Adipocyte (in vitro differentiated cells): ENCODE measurements around the gene XYLB.
"Not testable (repeated sequence)": the region's sequence is repeated elsewhere in the genome, so short reads cannot be mapped to it uniquely, and the experiment has no call there.

ENCODE experiments used
- DNase-seq: peaks from one replicate; pipeline ENCODE4 v3.0.0-alpha.2; 2015; ENCODE audit warnings: low read depth
- H3K27me3 ChIP-seq: replicated peaks from 2 replicates; pipeline ENCODE4 v1.7.0; 2013; ENCODE audit warnings: mild to moderate bottlenecking, low read length, moderate library complexity; ENCODE audit not compliant: control insufficient read depth, insufficient read depth
- H3K36me3 ChIP-seq: 2 replicates; pipeline ENCODE4 v1.7.0; 2013; ENCODE audit warnings: low read length, mild to moderate bottlenecking, moderate library complexity; ENCODE audit not compliant: control insufficient read depth, insufficient read depth, severe bottlenecking
- H3K4me1 ChIP-seq: 2 replicates; pipeline ENCODE4 v1.7.0; 2013; ENCODE audit warnings: mild to moderate bottlenecking, low read length, moderate library complexity; ENCODE audit not compliant: control insufficient read depth, insufficient read depth
- H3K4me3 ChIP-seq: 2 replicates; pipeline ENCODE4 v1.7.0; 2013; ENCODE audit warnings: mild to moderate bottlenecking, low read length, moderate library complexity
- H3K9ac ChIP-seq: 2 replicates; pipeline ENCODE4 v1.7.0; 2013; ENCODE audit warnings: mild to moderate bottlenecking, low read length, moderate library complexity
- H3K9me3 ChIP-seq: 2 replicates; pipeline ENCODE4 v1.7.0; 2013; ENCODE audit warnings: mild to moderate bottlenecking, low read length, moderate library complexity; ENCODE audit not compliant: control insufficient read depth

Gene XYLB

DNA sequence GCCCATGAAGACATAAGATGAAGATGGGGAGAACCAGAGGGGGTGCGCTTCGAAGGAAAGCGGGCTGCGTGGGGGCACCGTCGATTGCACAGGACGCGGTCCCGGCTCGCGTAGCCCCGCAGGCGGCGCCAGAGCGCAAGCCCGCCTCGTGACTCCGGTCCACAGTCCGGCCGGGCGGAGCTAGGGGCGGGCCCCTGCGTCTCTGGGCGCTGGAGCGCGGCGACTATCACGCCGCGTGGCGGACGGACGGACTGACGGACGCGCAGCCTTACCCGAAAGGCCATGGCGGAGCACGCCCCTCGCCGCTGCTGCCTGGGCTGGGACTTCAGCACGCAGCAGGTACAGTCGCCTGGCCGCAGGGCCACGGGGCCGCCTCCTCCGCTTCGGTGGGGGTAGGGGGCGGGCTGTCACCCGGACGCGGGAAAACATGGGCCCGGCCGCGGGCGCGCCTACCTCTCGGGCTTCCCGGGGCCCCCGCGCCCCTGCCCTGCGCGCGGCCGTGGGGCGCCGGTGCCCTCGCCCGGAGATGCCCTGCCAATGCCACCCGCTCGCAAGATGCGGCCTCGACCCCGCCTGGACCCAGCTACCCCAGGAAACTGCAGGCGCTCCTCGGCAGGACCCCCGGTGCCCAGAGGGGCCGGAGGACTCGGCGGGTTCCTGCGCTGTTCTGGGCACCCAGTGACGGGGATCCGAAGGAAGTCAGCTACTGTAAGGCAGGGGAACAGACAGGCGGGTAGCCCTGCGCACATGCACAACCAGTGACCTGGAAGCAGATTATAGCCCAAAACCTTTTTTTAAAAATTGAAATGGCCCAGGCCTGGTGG lies at the start of gene XYLB:
Gene XYLB (plus strand): TSS at position 199 of the 824 bp plus-strand sequence. CDS start 84 bp downstream, at position 283.
- H3K9ac ChIP-seq = peak within 1 kb of the TSS; percentile 88
- peak; percentile 96 for DNase-seq
- H3K9me3 ChIP-seq = no peaks in the 10 kb centered on the region
- peaks cover 21% of the 10 kb centered on the region for H3K4me1 ChIP-seq
- no peaks in the 10 kb centered on the region for H3K36me3 ChIP-seq
- peak within 1 kb of the TSS; percentile 85 for H3K4me3 ChIP-seq
- no peaks in the 10 kb centered on the region for H3K27me3 ChIP-seq

- H3K9me3 ChIP-seq, H3K4me3 ChIP-seq, H3K9ac ChIP-seq, H3K36me3 ChIP-seq, H3K27me3 ChIP-seq, DNase-seq, H3K4me1 ChIP-seq: not testable (repeated sequence)
Measured at GRCh38 chr3:38297053-38297452, 49.5 kb upstream of the XYLB start.

- no peak for DNase-seq
- Histone ChIP-seq H3K27me3 (no peaks in the 10 kb centered on the region), H3K4me3 (no peak overlapping the region)
Measured at GRCh38 chr3:38297537-38297936, 49.0 kb upstream of the XYLB start.

GRCh38 chr3:38297947-38298711 lies 48.5 kb upstream of the XYLB start:
- peak; percentile 32 for DNase-seq

More at GRCh38 chr3:38297537-38297936, 49.0 kb upstream of the XYLB start:
- H3K4me1 ChIP-seq = no peaks in the 10 kb centered on the region
- no peaks in the 10 kb centered on the region for H3K36me3 ChIP-seq
- no peak overlapping the region for H3K9ac ChIP-seq
- H3K9me3 ChIP-seq = no peaks in the 10 kb centered on the region

GRCh38 chr3:38306941-38307340 lies 39.6 kb upstream of the XYLB start:
- Histone ChIP-seq H3K9ac (no peak overlapping the region), H3K27me3 (peaks cover 23% of the 10 kb centered on the region), H3K9me3 (peaks cover 4% of the 10 kb centered on the region), H3K4me3 (no peak overlapping the region), H3K36me3 (peaks cover 3% of the 10 kb centered on the region), H3K4me1 (no peaks in the 10 kb centered on the region)
- no peak for DNase-seq

More at GRCh38 chr3:38297947-38298711, 48.5 kb upstream of the XYLB start:
- Histone ChIP-seq H3K4me1 (no peaks in the 10 kb centered on the region), H3K27me3 (no peaks in the 10 kb centered on the region), H3K36me3 (no peaks in the 10 kb centered on the region), H3K9me3 (no peaks in the 10 kb centered on the region), H3K9ac (no peak overlapping the region), H3K4me3 (no peak overlapping the region)

- Histone ChIP-seq H3K9me3 (peaks cover 4% of the 10 kb centered on the region), H3K9ac (no peak overlapping the region), H3K4me1 (no peaks in the 10 kb centered on the region), H3K36me3 (peaks cover 3% of the 10 kb centered on the region), H3K4me3 (no peak overlapping the region), H3K27me3 (peaks cover 23% of the 10 kb centered on the region)
- no peak for DNase-seq
Measured at GRCh38 chr3:38307599-38307998, 39.0 kb upstream of the XYLB start.

GRCh38 chr3:38308456-38308855 lies 38.1 kb upstream of the XYLB start:
- H3K4me1 ChIP-seq = no peaks in the 10 kb centered on the region
- no peak overlapping the region for H3K9ac ChIP-seq
- H3K27me3 ChIP-seq = peaks cover 23% of the 10 kb centered on the region
- H3K36me3 ChIP-seq = peaks cover 3% of the 10 kb centered on the region
- DNase-seq = no peak
- H3K4me3 ChIP-seq = no peak overlapping the region
- H3K9me3 ChIP-seq = peaks cover 4% of the 10 kb centered on the region

DNA sequence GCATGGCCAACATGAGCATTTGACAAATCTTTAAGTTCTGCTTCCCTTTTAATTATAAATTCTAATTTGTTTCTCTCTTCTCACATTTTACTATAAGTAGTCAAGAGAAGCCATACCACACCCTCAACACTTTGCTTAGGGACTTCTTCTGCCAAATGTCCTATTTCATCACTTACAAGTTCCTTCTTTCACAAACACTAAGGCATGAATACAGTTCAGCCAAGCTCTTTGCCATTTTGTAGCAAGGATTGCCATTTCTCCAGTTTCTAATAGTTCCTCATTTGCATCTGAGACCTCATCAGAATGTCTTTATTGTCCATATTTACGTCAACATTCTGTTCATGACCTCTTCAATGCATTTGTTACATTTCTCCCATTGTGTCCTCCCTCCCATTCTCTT lies 35.1 kb upstream of the XYLB start:
- H3K9ac ChIP-seq = no peak overlapping the region
- DNase-seq = no peak
- no peaks in the 10 kb centered on the region for H3K4me1 ChIP-seq
- no peaks in the 10 kb centered on the region for H3K36me3 ChIP-seq
- no peak overlapping the region for H3K4me3 ChIP-seq
- peaks cover 20% of the 10 kb centered on the region for H3K27me3 ChIP-seq
- peaks cover 4% of the 10 kb centered on the region for H3K9me3 ChIP-seq

DNA sequence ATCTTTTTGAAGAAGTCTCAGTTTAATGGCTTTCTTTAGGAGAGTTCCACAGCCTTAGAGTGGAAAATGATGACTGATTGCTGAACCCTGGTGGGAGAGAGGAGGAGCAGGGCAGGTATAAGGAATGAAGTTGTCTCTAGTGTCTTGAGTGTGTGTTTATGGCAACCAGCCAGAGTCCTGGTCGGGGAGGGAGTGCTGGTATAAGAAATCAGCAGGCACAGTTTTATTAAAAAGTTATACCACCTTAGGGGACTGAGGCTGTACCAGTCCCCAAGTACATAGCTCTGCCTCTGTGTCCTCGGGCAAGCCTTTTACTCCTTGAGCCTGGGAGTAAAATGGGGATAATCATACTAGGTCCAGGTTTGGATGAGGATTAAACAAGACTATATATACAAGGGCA lies 34.6 kb upstream of the XYLB start:
- Histone ChIP-seq H3K9me3 (peaks cover 4% of the 10 kb centered on the region), H3K4me1 (no peaks in the 10 kb centered on the region), H3K27me3 (peaks cover 16% of the 10 kb centered on the region), H3K9ac (no peak overlapping the region), H3K36me3 (no peaks in the 10 kb centered on the region), H3K4me3 (no peak overlapping the region)
- DNase-seq = no peak

DNA sequence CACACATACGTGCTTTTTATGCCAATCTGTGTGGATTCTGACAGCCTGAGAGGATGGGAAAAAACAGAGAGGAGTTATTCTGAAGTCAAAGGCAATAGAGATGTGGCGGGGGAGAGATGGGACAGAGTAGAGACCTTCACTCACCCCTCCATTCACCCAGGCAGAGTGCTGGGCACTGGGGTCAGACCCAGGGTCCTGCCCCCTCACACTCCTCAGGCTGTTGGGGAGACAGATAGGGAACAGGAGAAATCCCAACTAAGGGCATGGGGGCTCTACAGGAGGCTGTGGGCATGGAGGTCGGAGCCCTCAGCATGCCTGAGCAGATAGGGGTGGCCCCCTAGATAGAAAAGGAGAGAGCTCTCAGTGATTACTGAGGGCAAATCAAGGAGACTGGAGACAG lies 34.2 kb upstream of the XYLB start:
- Histone ChIP-seq H3K27me3 (peaks cover 14% of the 10 kb centered on the region), H3K9ac (no peak overlapping the region), H3K4me1 (no peaks in the 10 kb centered on the region), H3K36me3 (no peaks in the 10 kb centered on the region), H3K4me3 (no peak overlapping the region), H3K9me3 (peaks cover 4% of the 10 kb centered on the region)
- no peak for DNase-seq

- Histone ChIP-seq H3K36me3 (no peaks in the 10 kb centered on the region), H3K9ac (no peak overlapping the region), H3K4me3 (no peak overlapping the region), H3K9me3 (peaks cover 4% of the 10 kb centered on the region), H3K4me1 (no peaks in the 10 kb centered on the region), H3K27me3 (peaks cover 14% of the 10 kb centered on the region)
- DNase-seq = no peak
Measured at GRCh38 chr3:38313263-38313662, 33.3 kb upstream of the XYLB start.
